A673 (cell line): ENCODE data around the gene FGF14. TPM values are rescaled to one million over a fixed set of nuclear protein-coding genes. Genes with fewer than 3 reads are reported as not detected.

Experiments used
- BruUV-seq: library from RNA; stranded (reverse); fragments of 400-500 nt; replicated peaks from 2 replicates; lab custom pipeline; 2021; lab: Mats Ljungman, UMichigan
- CTCF ChIA-PET: fragments of 300-600 bp; sonication (Branson Sonifier 250); formaldehyde crosslinking; loops from one replicate; lab custom pipeline; 2022; ENCODE audit warnings: antibody characterized with exemption; lab: Charles Lee
- POLR2A ChIA-PET: fragments of 300-600 bp; sonication (Branson Sonifier 250); formaldehyde crosslinking; loops from one replicate; lab custom pipeline; 2022; ENCODE audit warnings: antibody characterized with exemption; ENCODE audit not compliant: low non-redundant PET; lab: Charles Lee
- DNase-seq: peaks from one replicate; pipeline ENCODE4 v3.0.0-alpha.2; 2015; ENCODE audit warnings: low spot score
- H3K27ac ChIP-seq: fragments of 200-600 bp; sonication (generic); 2 replicates; pipeline ENCODE4 v1.5.1; 2016; ENCODE audit warnings: mixed run types, low read depth, mild to moderate bottlenecking, mixed read lengths, antibody characterized with exemption, low read length; ENCODE audit not compliant: poor library complexity, severe bottlenecking
- H3K27me3 ChIP-seq: fragments of 200-600 bp; sonication (generic); replicated peaks from 2 replicates; pipeline ENCODE4 v1.6.1; 2017; ENCODE audit warnings: mixed run types, low read depth, mild to moderate bottlenecking, mixed read lengths, antibody characterized with exemption, low read length; ENCODE audit not compliant: insufficient read depth, poor library complexity
- H3K36me3 ChIP-seq: fragments of 200-600 bp; sonication (generic); 2 replicates; pipeline ENCODE4 v1.6.1; 2016; ENCODE audit warnings: mixed run types, mild to moderate bottlenecking, mixed read lengths, antibody characterized with exemption, low read length; ENCODE audit not compliant: insufficient read depth, poor library complexity, severe bottlenecking
- H3K4me1 ChIP-seq: fragments of 200-600 bp; sonication (generic); 2 replicates; pipeline ENCODE4 v1.6.1; 2017; ENCODE audit warnings: mixed run types, mild to moderate bottlenecking, mixed read lengths, antibody characterized with exemption, low read length; ENCODE audit not compliant: insufficient read depth, poor library complexity, severe bottlenecking
- H3K4me3 ChIP-seq: fragments of 200-600 bp; sonication (generic); 2 replicates; pipeline ENCODE4 v1.5.1; 2016; ENCODE audit warnings: low read depth, mixed run types, mild to moderate bottlenecking, mixed read lengths, low read length; ENCODE audit not compliant: poor library complexity, severe bottlenecking
- H3K9me3 ChIP-seq: fragments of 200-600 bp; sonication (generic); 2 replicates; pipeline ENCODE4 v1.6.1; 2016; ENCODE audit warnings: mixed run types, low read depth, mild to moderate bottlenecking, mixed read lengths, antibody characterized with exemption, low read length; ENCODE audit not compliant: poor library complexity, severe bottlenecking
- CTCF ChIP-seq: fragments of 300-800, 200-600 bp; sonication (generic); conservative IDR thresholded peaks from 2 replicates; pipeline ENCODE4 v1.5.1; 2017; ENCODE audit warnings: low read depth, mild to moderate bottlenecking, antibody characterized with exemption, low read length, moderate library complexity, mixed read lengths
- EZH2 ChIP-seq: fragments of 200-600 bp; sonication (generic); IDR thresholded peaks from 2 replicates; pipeline ENCODE4 v1.6.1; 2017; ENCODE audit warnings: borderline replicate concordance, low read depth, mild to moderate bottlenecking, mixed read lengths, antibody characterized with exemption, low read length; ENCODE audit not compliant: poor library complexity, severe bottlenecking
- intact Hi-C: fragments of 100-400 bp; cut with micrococcal nuclease; formaldehyde crosslinking; loops from one replicate; pipeline ENCODE4 v1.10.0; 2022; ENCODE audit not compliant: unreplicated experiment
- total RNA-seq: library from RNA; stranded (reverse); gene quantifications from 2 replicates; pipeline ENCODE4 v1.2.3, GENCODE V29; 2021

Gene FGF14
- total RNA-seq, 1 experiment from 2014 or later, result 19.7 TPM

DNA sequence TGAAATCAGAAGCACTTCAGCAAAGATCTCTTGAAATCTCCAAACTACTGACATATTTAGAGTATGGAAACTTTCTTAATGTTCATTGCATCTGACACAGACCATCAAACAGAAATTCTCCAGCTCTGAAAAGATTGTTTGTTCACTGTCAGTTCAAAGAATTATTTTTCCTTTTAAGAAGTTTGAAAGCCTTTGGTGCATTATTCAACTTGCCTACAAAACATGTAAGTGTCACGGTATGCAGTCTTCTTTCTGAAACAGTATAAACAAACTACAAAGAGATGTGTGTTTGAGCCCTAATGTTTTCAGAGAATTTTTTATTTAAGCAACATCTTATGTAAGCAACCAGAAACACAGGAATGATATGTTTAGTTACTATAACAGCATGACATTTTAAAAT is 125.4 kb downstream of the FGF14 start:
- no peak overlapping the region for H3K4me3 ChIP-seq
- ChIA-PET CTCF (no interaction called here), POLR2A (no interaction called here)
- intact Hi-C loops, result no loop called here
- H3K27me3 ChIP-seq, result no peaks in the 10 kb centered on the region
- H3K4me1 ChIP-seq, result peaks cover 56% of the 10 kb centered on the region
- BruUV-seq, result no TSS peak
- H3K9me3 ChIP-seq, result no peaks in the 10 kb centered on the region
- no peaks in the 10 kb centered on the region for H3K36me3 ChIP-seq
- peak overlapping the region; percentile 57 for H3K27ac ChIP-seq
- TF ChIP-seq EZH2, result no peak
- TF ChIP-seq CTCF, result no peak
- DNase-seq, result no peak

DNA sequence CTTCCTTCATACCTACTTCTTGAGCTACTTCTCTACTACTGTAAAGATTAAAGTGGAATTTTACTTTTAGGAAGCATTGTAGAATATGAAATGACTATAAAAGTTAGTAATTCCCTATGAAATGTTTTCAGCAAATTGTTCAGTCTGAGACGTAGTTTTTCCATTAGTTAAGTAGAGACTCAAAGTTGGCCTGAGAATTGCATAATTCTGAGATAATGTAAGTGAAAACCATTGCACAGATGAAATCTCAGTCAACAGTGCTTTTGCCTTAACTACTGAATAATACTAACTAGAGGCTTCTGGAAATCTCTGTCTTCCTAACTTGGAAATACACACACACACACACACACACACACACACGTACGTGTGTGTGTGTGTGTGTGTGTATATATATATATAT is 125.9 kb downstream of the FGF14 start:
- ChIA-PET POLR2A (no interaction called here), CTCF (no interaction called here)
- H3K4me1 ChIP-seq, result peaks cover 56% of the 10 kb centered on the region
- DNase-seq, result no peak
- no peaks in the 10 kb centered on the region for H3K36me3 ChIP-seq
- BruUV-seq, result no TSS peak
- H3K9me3 ChIP-seq, result no peaks in the 10 kb centered on the region
- no peaks in the 10 kb centered on the region for H3K27me3 ChIP-seq
- peak overlapping the region; percentile 49 for H3K27ac ChIP-seq
- intact Hi-C loops, result no loop called here
- TF ChIP-seq CTCF, result no peak
- TF ChIP-seq EZH2, result no peak
- H3K4me3 ChIP-seq, result no peak overlapping the region

- DNase-seq, result peak; percentile 58
- POLR2A ChIA-PET, result no interaction called here
- intact Hi-C loops, result no loop called here
- no peak overlapping the region for H3K4me3 ChIP-seq
- CTCF ChIA-PET, result no interaction called here
- H3K27ac ChIP-seq, result peak overlapping the region; percentile 63
- H3K4me1 ChIP-seq, result peaks cover 60% of the 10 kb centered on the region
- no peaks in the 10 kb centered on the region for H3K27me3 ChIP-seq
- H3K9me3 ChIP-seq, result no peaks in the 10 kb centered on the region
- no TSS peak for BruUV-seq
- H3K36me3 ChIP-seq, result no peaks in the 10 kb centered on the region
- TF ChIP-seq EZH2, result no peak
- no peak for TF ChIP-seq CTCF
Observed at GRCh38 chr13:102273111-102273510, 128.7 kb downstream of the FGF14 start.
